ENCODE measurements around the gene SLC37A4. TPM values are rescaled to one million over a fixed set of nuclear protein-coding genes. Genes with fewer than 3 reads are reported as not detected.

SLC37A4 gene
- total RNA-seq, 1 experiment from 2014 or later: 10.0 TPM

DNA sequence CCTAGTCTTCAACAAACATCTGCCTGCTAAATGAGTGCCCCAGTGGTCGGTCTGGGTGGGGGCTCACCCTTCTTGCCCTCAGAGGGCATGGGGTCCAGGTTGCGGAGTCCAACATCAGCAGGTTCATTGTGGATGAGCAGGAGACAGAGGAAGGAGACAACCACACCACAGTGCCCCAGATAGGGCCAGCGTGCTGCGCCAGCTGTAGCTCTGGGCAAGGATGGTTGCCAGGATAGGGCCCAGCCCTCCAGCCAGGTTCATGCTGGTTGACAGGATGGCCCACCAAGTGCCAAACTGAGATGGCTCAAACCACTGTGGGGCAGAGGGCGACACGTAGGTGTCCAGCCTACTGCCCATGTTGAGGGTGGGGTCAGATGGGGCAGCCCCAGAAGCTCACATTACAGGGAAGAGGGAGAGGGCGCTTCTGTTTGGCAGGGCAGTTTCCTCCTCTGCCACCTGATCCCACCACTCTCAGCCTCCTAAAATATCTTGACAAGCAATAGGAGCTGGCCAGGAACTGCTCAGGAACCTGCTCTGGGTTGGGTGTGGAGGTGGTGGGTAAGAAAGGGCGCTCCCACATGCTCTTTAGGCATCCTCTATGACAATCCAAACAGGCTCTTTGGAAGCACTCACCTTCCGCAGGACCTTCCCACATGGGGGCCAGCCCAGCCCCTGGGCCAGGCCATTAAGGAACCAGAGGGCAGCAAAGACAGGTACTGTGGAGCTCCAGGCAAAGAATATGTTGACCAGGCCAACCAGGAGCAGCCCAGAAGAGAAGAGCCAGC lies 2.9 kb downstream of the SLC37A4 start:
- Mint-ChIP-seq H3K4me1 (ENCODE audit: insufficient read depth, unreplicated experiment) (peaks cover 15% of the 10 kb centered on the region), H3K27ac (ENCODE audit: low read depth, unreplicated experiment) (no peak overlapping the region), H3K9me3 (ENCODE audit: unreplicated experiment) (no peaks in the 10 kb centered on the region), H3K4me3 (ENCODE audit: unreplicated experiment) (no peak overlapping the region), H3K27me3 (ENCODE audit: insufficient read depth, unreplicated experiment) (no peaks in the 10 kb centered on the region), H3K36me3 (ENCODE audit: insufficient read depth, unreplicated experiment) (peaks cover 22% of the 10 kb centered on the region)
- ChIA-PET CTCF (interaction anchor here (0.6 to 1.0 kb wide), 3 partner anchors 30 to 312 kb away, joined by 3 to 6 read pairs (median 6); partner anchors contain the start of gene CENATAC), POLR2A (interaction anchor here (1.5 to 4.6 kb wide), 2 partner anchors 10 to 29 kb away, joined by 3 to 65 read pairs; partner anchors contain the start of genes HYOU1, RPS25 and TRAPPC4)
- intact Hi-C loops (cut with micrococcal nuclease): no loop called here
- TF ChIP-seq CTCF (IDR thresholded peaks at IDR 0.05; ENCODE audit: unreplicated experiment): no peak
- DNase-seq (ENCODE audit: unreplicated experiment): no peak
- BruUV-seq (replicated peaks): no TSS peak

DNA sequence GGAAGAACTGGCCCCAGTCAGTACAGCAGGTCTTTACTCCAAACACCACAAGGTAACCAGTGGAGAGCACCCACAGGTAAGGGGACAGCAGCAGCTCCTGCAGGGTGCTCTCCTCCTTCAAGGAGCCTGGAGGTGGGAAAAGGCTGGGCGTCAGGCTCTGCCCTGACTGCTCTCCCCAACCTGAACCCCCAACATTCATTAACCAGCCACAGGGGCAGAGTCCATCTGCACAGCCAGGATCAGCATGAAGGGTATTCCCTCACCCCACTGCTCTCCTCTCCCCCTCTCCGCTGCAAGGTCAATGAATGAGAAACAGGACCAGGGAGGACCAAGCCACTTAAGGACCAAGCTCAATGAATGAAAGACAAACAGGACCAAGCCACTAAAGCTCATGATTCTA lies 3.7 kb downstream of the SLC37A4 start:
- BruUV-seq (replicated peaks): no TSS peak
- H3K27ac Mint-ChIP-seq (ENCODE audit: low read depth, unreplicated experiment): no peak overlapping the region
- H3K27me3 Mint-ChIP-seq (ENCODE audit: insufficient read depth, unreplicated experiment): no peaks in the 10 kb centered on the region
- H3K4me3 Mint-ChIP-seq (ENCODE audit: unreplicated experiment): no peak overlapping the region
- no peaks in the 10 kb centered on the region for H3K9me3 Mint-ChIP-seq (ENCODE audit: unreplicated experiment)
- intact Hi-C loops (cut with micrococcal nuclease): no loop called here
- peaks cover 15% of the 10 kb centered on the region for H3K4me1 Mint-ChIP-seq (ENCODE audit: insufficient read depth, unreplicated experiment)
- ChIA-PET CTCF (interaction anchor here (0.7 kb wide), 1 partner anchor 313 kb away, joined by 3 read pairs; no protein-coding TSS in a partner anchor), POLR2A (interaction anchor here (4.6 kb wide), 1 partner anchor 9 kb away, joined by 65 read pairs; the partner anchor contains the start of genes RPS25 and TRAPPC4)
- TF ChIP-seq CTCF (IDR thresholded peaks at IDR 0.05; ENCODE audit: unreplicated experiment): no peak
- DNase-seq (ENCODE audit: unreplicated experiment): no peak
- peaks cover 30% of the 10 kb centered on the region for H3K36me3 Mint-ChIP-seq (ENCODE audit: insufficient read depth, unreplicated experiment)

DNA sequence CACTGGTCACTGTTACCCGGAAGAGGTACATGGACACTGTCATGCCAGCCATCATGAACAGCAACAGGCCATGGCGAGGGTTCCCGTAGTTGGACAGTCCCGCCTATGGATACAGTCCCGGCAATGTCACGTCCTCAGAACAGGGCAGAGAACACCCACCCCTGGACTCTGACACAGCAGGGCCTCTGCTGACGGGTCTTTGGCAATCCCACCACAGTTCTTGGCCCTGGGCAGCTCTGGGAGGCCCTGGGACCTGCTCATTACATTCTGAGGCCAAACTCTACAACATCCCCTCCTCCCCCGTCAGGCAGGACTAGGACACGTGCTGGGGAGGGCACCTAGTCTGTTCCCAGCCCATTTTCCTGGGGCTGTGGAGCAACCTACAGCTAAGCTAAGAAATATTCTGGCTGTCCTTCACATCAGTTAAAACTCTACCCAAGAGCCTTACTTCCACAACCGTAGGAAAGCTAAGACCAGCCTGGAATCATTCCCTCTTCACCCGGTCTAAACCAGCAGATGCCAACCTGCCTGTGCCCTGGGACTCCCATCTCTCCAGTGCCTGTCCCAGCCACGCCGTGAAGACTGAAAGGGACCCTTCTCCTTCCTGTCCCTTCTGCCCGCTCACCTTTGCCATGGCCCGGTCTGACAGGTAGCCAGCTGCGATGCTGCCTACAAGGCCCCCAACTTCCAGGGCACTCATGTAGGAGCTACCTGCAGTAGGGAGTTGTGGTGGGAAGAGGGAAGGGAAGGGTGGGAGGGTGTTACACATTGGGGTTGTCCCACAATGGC lies 4.5 kb downstream of the SLC37A4 start:
- POLR2A ChIA-PET: interaction anchor here (4.6 kb wide), 1 partner anchor 8 kb away, joined by 65 read pairs; the partner anchor contains the start of genes RPS25 and TRAPPC4
- CTCF ChIA-PET: interaction anchor here (1.2 kb wide), 1 partner anchor 12 kb away, joined by 3 read pairs; no protein-coding TSS in a partner anchor
- Mint-ChIP-seq H3K4me3 (ENCODE audit: unreplicated experiment) (no peak overlapping the region), H3K36me3 (ENCODE audit: insufficient read depth, unreplicated experiment) (peaks cover 38% of the 10 kb centered on the region), H3K9me3 (ENCODE audit: unreplicated experiment) (no peaks in the 10 kb centered on the region), H3K27ac (ENCODE audit: low read depth, unreplicated experiment) (no peak overlapping the region), H3K27me3 (ENCODE audit: insufficient read depth, unreplicated experiment) (no peaks in the 10 kb centered on the region), H3K4me1 (ENCODE audit: insufficient read depth, unreplicated experiment) (peaks cover 15% of the 10 kb centered on the region)
- no peak for DNase-seq (ENCODE audit: unreplicated experiment)
- intact Hi-C loops (cut with micrococcal nuclease): no loop called here
- TF ChIP-seq CTCF (IDR thresholded peaks at IDR 0.05; ENCODE audit: unreplicated experiment): no peak
- BruUV-seq (replicated peaks): no TSS peak

- DNase-seq (ENCODE audit: unreplicated experiment): no peak
- CTCF ChIA-PET: interaction anchor here (1.2 kb wide), 1 partner anchor 11 kb away, joined by 3 read pairs; no protein-coding TSS in a partner anchor
- Mint-ChIP-seq H3K9me3 (ENCODE audit: unreplicated experiment) (no peaks in the 10 kb centered on the region), H3K36me3 (ENCODE audit: insufficient read depth, unreplicated experiment) (peaks cover 42% of the 10 kb centered on the region), H3K27ac (ENCODE audit: low read depth, unreplicated experiment) (no peak overlapping the region), H3K27me3 (ENCODE audit: insufficient read depth, unreplicated experiment) (no peaks in the 10 kb centered on the region), H3K4me1 (ENCODE audit: insufficient read depth, unreplicated experiment) (peaks cover 15% of the 10 kb centered on the region), H3K4me3 (ENCODE audit: unreplicated experiment) (no peak overlapping the region)
- intact Hi-C loops (cut with micrococcal nuclease): no loop called here
- BruUV-seq (replicated peaks): no TSS peak
- no peak for TF ChIP-seq CTCF (IDR thresholded peaks at IDR 0.05; ENCODE audit: unreplicated experiment)
- POLR2A ChIA-PET: no interaction called here
Measured at GRCh38 chr11:119025541-119025940, 5.1 kb downstream of the SLC37A4 start.
